H1 (cell line): ENCODE data around the gene NXT2. TPM values are rescaled to one million over a fixed set of nuclear protein-coding genes. Genes with fewer than 3 reads are reported as not detected.

ENCODE experiments used
- CTCF ChIA-PET: fragments of 300-600 bp; sonication (Branson Sonifier 250); formaldehyde crosslinking; loops from one replicate; lab custom pipeline; 2021; ENCODE audit not compliant: partially characterized antibody; lab: Charles Lee
- POLR2A ChIA-PET: fragments of 300-600 bp; sonication (Branson Sonifier 250); formaldehyde crosslinking; loops from one replicate; lab custom pipeline; 2021; ENCODE audit warnings: inconsistent platforms; ENCODE audit not compliant: partially characterized antibody; lab: Charles Lee
- DNase-seq, 2 experiments: peaks; one replicate each; pipeline versions ENCODE4 v3.0.0 to v3.0.0-alpha.2; 2010 to 2022; ENCODE audit warnings: low spot score in 2 of 2, low read depth in 1 of 2, mixed read lengths in 1 of 2
- FAIRE-seq: peaks from 2 replicates; lab custom pipeline; 2011; peaks lifted over from hg19 to GRCh38; lab: Jason Lieb, UNC
- H2AFZ ChIP-seq: 2 replicates; pipeline ENCODE4 v1.8.1; 2012; ENCODE audit warnings: low read length, inconsistent platforms
- H2AK5ac ChIP-seq: 2 replicates; pipeline ENCODE4 v1.6.1; 2013; ENCODE audit warnings: low read depth, low read length
- H2BK120ac ChIP-seq: replicated peaks from 2 replicates; pipeline ENCODE3; 2013; ENCODE audit warnings: low read depth, low read length, inconsistent platforms
- H2BK12ac ChIP-seq: 2 replicates; pipeline ENCODE4 v1.6.1; 2013; ENCODE audit warnings: low read depth, low read length
- H2BK15ac ChIP-seq: 2 replicates; pipeline ENCODE4 v1.6.1; 2013; ENCODE audit warnings: low read length
- H2BK20ac ChIP-seq: 2 replicates; pipeline ENCODE4 v1.6.1; 2013; ENCODE audit warnings: low read length
- H2BK5ac ChIP-seq: 2 replicates; pipeline ENCODE4 v1.6.1; 2013; ENCODE audit warnings: low read depth, low read length
- H3K14ac ChIP-seq: 2 replicates; pipeline ENCODE4 v1.6.1; 2013; ENCODE audit warnings: inconsistent platforms; ENCODE audit not compliant: insufficient read length
- H3K18ac ChIP-seq: 2 replicates; pipeline ENCODE4 v1.6.1; 2013; ENCODE audit warnings: low read length; ENCODE audit errors: extremely low read depth
- H3K23ac ChIP-seq: 2 replicates; pipeline ENCODE4 v1.6.1; 2013; ENCODE audit warnings: inconsistent platforms; ENCODE audit not compliant: insufficient read length
- H3K23me2 ChIP-seq: 2 replicates; pipeline ENCODE4 v1.6.1; 2013; ENCODE audit warnings: low read depth, low read length
- H3K27ac ChIP-seq: 2 replicates; pipeline ENCODE4 v1.6.1; 2011; ENCODE audit warnings: low read depth, low read length, inconsistent platforms
- H3K27me3 ChIP-seq, 4 experiments: replicated peaks in 1 of 4; 1 replicate in 1 of 4; 2 replicates in 3 of 4; pipeline versions ENCODE4 v1.6.1 to v1.8.1; 2011 to 2013; ENCODE audit warnings: low read length in 3 of 4, mild to moderate bottlenecking in 3 of 4, inconsistent platforms in 2 of 4, mixed read lengths in 2 of 4, moderate library complexity in 1 of 4; ENCODE audit not compliant: control insufficient read depth in 3 of 4, insufficient read depth in 3 of 4; ENCODE audit errors: extremely low read depth in 1 of 4
- H3K36me3 ChIP-seq, 4 experiments: 2 replicates each; pipeline versions ENCODE4 v1.6.1 to v1.8.1; 2011 to 2013; ENCODE audit warnings: mild to moderate bottlenecking in 4 of 4, low read length in 3 of 4, moderate library complexity in 2 of 4, control low read depth in 1 of 4, inconsistent platforms in 1 of 4; ENCODE audit not compliant: insufficient read depth in 4 of 4, control insufficient read depth in 2 of 4
- H3K4ac ChIP-seq: replicated peaks from 2 replicates; pipeline ENCODE3; 2013; ENCODE audit warnings: low read length, low read depth, mixed read lengths, inconsistent platforms; ENCODE audit not compliant: insufficient read length
- H3K4me1 ChIP-seq, 4 experiments: replicated peaks in 1 of 4; 1 replicate in 1 of 4; 2 replicates in 3 of 4; pipeline versions ENCODE4 v1.6.1 to v1.8.1; 2011 to 2013; ENCODE audit warnings: low read length in 3 of 4, inconsistent platforms in 2 of 4, mixed read lengths in 1 of 4; ENCODE audit not compliant: insufficient read depth in 4 of 4, control insufficient read depth in 3 of 4
- H3K4me2 ChIP-seq, 2 experiments: 2 replicates each; pipeline versions ENCODE4 v1.6.1 to v1.8.1; 2011 to 2013; ENCODE audit warnings: low read depth in 2 of 2, low read length in 2 of 2, control low read depth in 1 of 2, inconsistent platforms in 1 of 2, mild to moderate bottlenecking in 1 of 2; ENCODE audit not compliant: insufficient read depth in 1 of 2
- H3K4me3 ChIP-seq, 4 experiments: fragments of 200-600, 300-600 bp in 1 of 4; sonication (generic), shearing (Covaris generic), sonication (Bioruptor Twin) in 1 of 4; 2 replicates each; pipeline versions ENCODE4 v1.5.1 to v1.8.1; 2011 to 2016; ENCODE audit warnings: low read length in 4 of 4, low read depth in 3 of 4, control low read depth in 2 of 4, inconsistent platforms in 2 of 4, mild to moderate bottlenecking in 2 of 4, mixed read lengths in 1 of 4, moderate library complexity in 1 of 4; ENCODE audit not compliant: insufficient read depth in 2 of 4; ENCODE audit errors: extremely low read depth in 1 of 4
- H3K56ac ChIP-seq: replicated peaks from 2 replicates; pipeline ENCODE3; 2013; ENCODE audit warnings: low read depth, mild to moderate bottlenecking, mixed read lengths, low read length, inconsistent platforms; ENCODE audit not compliant: insufficient read length
- H3K79me1 ChIP-seq: 2 replicates; pipeline ENCODE4 v1.6.1; 2013; ENCODE audit warnings: low read depth, low read length, control low read depth
- H3K79me2 ChIP-seq, 2 experiments: 2 replicates each; pipeline versions ENCODE4 v1.6.1 to v1.8.1; 2012 to 2013; ENCODE audit warnings: low read length in 2 of 2, mild to moderate bottlenecking in 2 of 2, inconsistent platforms in 1 of 2; ENCODE audit not compliant: insufficient read depth in 2 of 2, control insufficient read depth in 1 of 2
- H3K9ac ChIP-seq, 4 experiments: replicated peaks in 1 of 4; 1 replicate in 1 of 4; 2 replicates in 3 of 4; pipeline versions ENCODE4 v1.6.1 to v1.8.1; 2011 to 2013; ENCODE audit warnings: low read depth in 3 of 4, low read length in 3 of 4, control low read depth in 2 of 4, mild to moderate bottlenecking in 2 of 4, moderate library complexity in 2 of 4, inconsistent platforms in 1 of 4; ENCODE audit errors: extremely low read depth in 1 of 4
- H3K9me3 ChIP-seq, 2 experiments: 2 replicates each; pipeline versions ENCODE4 v1.6.1 to v1.8.1; 2012 to 2013; ENCODE audit warnings: mild to moderate bottlenecking in 2 of 2, moderate library complexity in 2 of 2, control low read depth in 1 of 2, inconsistent platforms in 1 of 2, low read depth in 1 of 2, low read length in 1 of 2, mixed read lengths in 1 of 2; ENCODE audit not compliant: insufficient read depth in 2 of 2
- H4K20me1 ChIP-seq, 2 experiments: replicated peaks in 1 of 2; 2 replicates each; pipeline versions ENCODE3 to v1.8.1; 2011 to 2013; ENCODE audit warnings: inconsistent platforms in 2 of 2, low read length in 2 of 2, mild to moderate bottlenecking in 1 of 2; ENCODE audit not compliant: insufficient read depth in 2 of 2, control insufficient read depth in 1 of 2
- H4K5ac ChIP-seq: 2 replicates; pipeline ENCODE4 v1.6.1; 2013; ENCODE audit warnings: low read length, low read depth, mixed read lengths, inconsistent platforms; ENCODE audit not compliant: insufficient read length
- H4K8ac ChIP-seq: 2 replicates; pipeline ENCODE4 v1.8.0; 2013; ENCODE audit warnings: mild to moderate bottlenecking, moderate library complexity, low read length, inconsistent platforms; ENCODE audit not compliant: insufficient read depth; ENCODE audit errors: extremely low read depth
- H4K91ac ChIP-seq: replicated peaks from 2 replicates; pipeline ENCODE3; 2013; ENCODE audit warnings: low read length, mixed read lengths, inconsistent platforms; ENCODE audit not compliant: insufficient read length
- E2F6 ChIP-seq: IDR thresholded peaks from 2 replicates; pipeline ENCODE4 v1.6.1; 2012; ENCODE audit warnings: inconsistent platforms
- EP300 ChIP-seq, 2 experiments: IDR thresholded peaks; 1 replicate in 1 of 2; 2 replicates in 1 of 2; pipeline ENCODE4 v1.6.1; 2011 to 2012; ENCODE audit warnings: low read depth in 2 of 2, low read length in 2 of 2, mild to moderate bottlenecking in 2 of 2, borderline replicate concordance in 1 of 2, inconsistent platforms in 1 of 2, moderate library complexity in 1 of 2
- KDM1A ChIP-seq: fragments of 200-600, 300-600 bp; sonication (generic); IDR thresholded peaks from 2 replicates; pipeline ENCODE4 v1.7.1; 2016; ENCODE audit warnings: mild to moderate bottlenecking, low read length, borderline replicate concordance
- WGBS, 2 experiments: shearing (Covaris generic) in 1 of 2; methylation state at CpG; one replicate each; pipeline versions ENCODE4 v1.1.6 to v1.1.7; 2013 to 2015; ENCODE audit warnings: low lambda C conversion rate in 2 of 2, mixed read lengths in 2 of 2, inconsistent platforms in 1 of 2, low coverage in 1 of 2, missing lambda C conversion rate in 1 of 2; ENCODE audit not compliant: insufficient replicate concordance in 2 of 2, insufficient coverage in 1 of 2, insufficient read length in 1 of 2; ENCODE audit errors: extremely low coverage in 1 of 2, missing lambda C conversion rate in 1 of 2; 5-methylcytosine and 5-hydroxymethylcytosine counted together
- polyA plus RNA-seq, 7 experiments: library from polyadenylated mRNA; depleted of rRNA in 3 of 7; stranded (reverse) in 5 of 7; unstranded in 2 of 7; fragments of >200 nt in 5 of 7; fragments of 200-250 nt in 2 of 7; gene quantifications; 1 replicate in 5 of 7; 2 replicates in 1 of 7; 4 replicates in 1 of 7; pipeline versions ENCODE4 v1.2.1 to v1.2.3, GENCODE V29; 2011 to 2013; ENCODE audit warnings: missing spikeins in 2 of 7, mixed read lengths in 2 of 7
- total RNA-seq: library from RNA; stranded (reverse); fragmentation: NEBNext Ultra II Directional; extraction: Animal tissue kit (Norgen Biotek cat#: 25700); gene quantifications from 2 replicates; pipeline ENCODE4 v1.2.1, GENCODE V29; 2021

The NXT2 gene
- total and polyA plus RNA-seq, 2 of the 8 experiments (the other 6 are each of a cell fraction or from before 2014, with no cell fraction given) = 6.1 to 13.5 TPM

- Histone ChIP-seq H3K27ac (no peak overlapping the region), H2AK5ac (no peak overlapping the region), H4K5ac (no peak overlapping the region), H2BK15ac (no peak overlapping the region), H2BK12ac (no peak overlapping the region), H3K56ac (no peak overlapping the region), H3K4me1 (no peaks in the 10 kb centered on the region; a peak in 1 of 7 replicates), H4K8ac (no peak overlapping the region), H3K9me3 (no peaks in the 10 kb centered on the region), H3K79me2 (no peaks in the 10 kb centered on the region), H3K4ac (no peak overlapping the region), H2BK20ac (no peak overlapping the region), H2AFZ (no peak overlapping the region), H3K9ac (no peak overlapping the region), H3K14ac (no peak overlapping the region), H4K91ac (no peak overlapping the region), H3K18ac (no peak overlapping the region), H3K4me2 (no peak overlapping the region), H3K23me2 (no peaks in the 10 kb centered on the region), H3K79me1 (no peaks in the 10 kb centered on the region), H3K27me3 (no peaks in the 10 kb centered on the region), H2BK120ac (no peak overlapping the region), H4K20me1 (no peaks in the 10 kb centered on the region), H2BK5ac (no peak overlapping the region), H3K36me3 (no peaks in the 10 kb centered on the region), H3K23ac (no peak overlapping the region), H3K4me3 (no peak overlapping the region)
- 95% methylated on average over 7 of the region's 7 CpGs; no CpG with 5 or more reads in 1 of the 2 experiments for WGBS, 2 experiments
- ChIA-PET CTCF (interaction anchor here (0.6 kb wide), 1 partner anchor 50 kb away, joined by 3 read pairs; no protein-coding TSS in a partner anchor), POLR2A (no interaction called here)
- TF ChIP-seq EP300 (IDR thresholded peaks at IDR 0.05; ENCODE audit: borderline replicate concordance in 1 of 2, low read depth in 2 of 2, low read length in 2 of 2) (no peak), KDM1A (no peak), E2F6 (no peak)
- no peak for DNase-seq
- FAIRE-seq = no peak
Observed at GRCh38 chrX:109585488-109585887, 48.8 kb downstream of the NXT2 start.
